Globus pallidus (tissue), 1 donor: Measurements from ENCODE around the gene SLC16A1.
"Not testable (repeated sequence)": the region's sequence is repeated elsewhere in the genome, so short reads cannot be mapped to it uniquely, and the experiment has no call there.

Experiments
- DNase-seq: peaks from one replicate; pipeline ENCODE4 v3.0.0-alpha.2; 2015; ENCODE audit warnings: low spot score

SLC16A1 gene, protein sequence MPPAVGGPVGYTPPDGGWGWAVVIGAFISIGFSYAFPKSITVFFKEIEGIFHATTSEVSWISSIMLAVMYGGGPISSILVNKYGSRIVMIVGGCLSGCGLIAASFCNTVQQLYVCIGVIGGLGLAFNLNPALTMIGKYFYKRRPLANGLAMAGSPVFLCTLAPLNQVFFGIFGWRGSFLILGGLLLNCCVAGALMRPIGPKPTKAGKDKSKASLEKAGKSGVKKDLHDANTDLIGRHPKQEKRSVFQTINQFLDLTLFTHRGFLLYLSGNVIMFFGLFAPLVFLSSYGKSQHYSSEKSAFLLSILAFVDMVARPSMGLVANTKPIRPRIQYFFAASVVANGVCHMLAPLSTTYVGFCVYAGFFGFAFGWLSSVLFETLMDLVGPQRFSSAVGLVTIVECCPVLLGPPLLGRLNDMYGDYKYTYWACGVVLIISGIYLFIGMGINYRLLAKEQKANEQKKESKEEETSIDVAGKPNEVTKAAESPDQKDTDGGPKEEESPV

DNA sequence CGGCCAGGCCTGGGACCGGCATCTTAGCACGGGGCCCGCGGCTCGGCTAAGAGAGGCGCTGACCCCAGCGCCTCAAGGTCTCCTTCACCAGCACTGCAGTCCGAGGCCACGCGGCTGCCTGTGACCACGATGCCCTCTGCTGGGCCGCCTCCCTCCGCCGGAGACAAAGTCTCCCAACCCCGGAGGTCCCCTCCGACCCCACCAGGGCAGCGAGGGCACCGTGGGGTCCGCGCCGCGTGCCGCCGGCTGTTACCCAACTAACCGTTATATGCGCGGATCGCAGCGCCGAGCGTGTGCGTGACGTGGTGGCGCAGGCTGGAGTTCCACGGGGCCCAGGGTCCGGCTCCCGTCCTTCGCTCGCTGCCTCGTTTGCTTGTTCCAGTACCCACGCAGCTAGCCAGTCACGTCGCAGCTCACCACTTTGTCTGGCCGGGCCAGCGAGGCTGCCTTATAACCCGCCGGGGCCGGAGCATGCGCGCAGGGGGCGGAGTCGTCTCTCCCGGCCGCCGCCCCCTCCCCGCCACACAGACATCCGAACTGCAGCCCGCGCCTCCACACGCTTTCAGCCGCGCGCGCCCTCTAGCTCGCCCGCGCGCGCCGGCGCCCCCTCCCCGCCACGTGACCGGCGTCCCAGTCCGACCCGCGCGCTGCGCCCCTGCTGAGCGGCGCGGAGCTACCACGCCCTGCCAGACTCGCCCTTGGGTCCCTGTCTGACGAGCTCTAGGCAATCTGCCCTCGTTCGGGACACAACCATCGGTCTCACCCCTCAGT lies at the start of gene SLC16A1:
SLC16A1 (minus strand) TSS at position 424 of the 771 bp plus-strand sequence. CDS start 26,888 bp downstream, outside the sequence.
- DNase-seq, result peak; percentile 96

DNA sequence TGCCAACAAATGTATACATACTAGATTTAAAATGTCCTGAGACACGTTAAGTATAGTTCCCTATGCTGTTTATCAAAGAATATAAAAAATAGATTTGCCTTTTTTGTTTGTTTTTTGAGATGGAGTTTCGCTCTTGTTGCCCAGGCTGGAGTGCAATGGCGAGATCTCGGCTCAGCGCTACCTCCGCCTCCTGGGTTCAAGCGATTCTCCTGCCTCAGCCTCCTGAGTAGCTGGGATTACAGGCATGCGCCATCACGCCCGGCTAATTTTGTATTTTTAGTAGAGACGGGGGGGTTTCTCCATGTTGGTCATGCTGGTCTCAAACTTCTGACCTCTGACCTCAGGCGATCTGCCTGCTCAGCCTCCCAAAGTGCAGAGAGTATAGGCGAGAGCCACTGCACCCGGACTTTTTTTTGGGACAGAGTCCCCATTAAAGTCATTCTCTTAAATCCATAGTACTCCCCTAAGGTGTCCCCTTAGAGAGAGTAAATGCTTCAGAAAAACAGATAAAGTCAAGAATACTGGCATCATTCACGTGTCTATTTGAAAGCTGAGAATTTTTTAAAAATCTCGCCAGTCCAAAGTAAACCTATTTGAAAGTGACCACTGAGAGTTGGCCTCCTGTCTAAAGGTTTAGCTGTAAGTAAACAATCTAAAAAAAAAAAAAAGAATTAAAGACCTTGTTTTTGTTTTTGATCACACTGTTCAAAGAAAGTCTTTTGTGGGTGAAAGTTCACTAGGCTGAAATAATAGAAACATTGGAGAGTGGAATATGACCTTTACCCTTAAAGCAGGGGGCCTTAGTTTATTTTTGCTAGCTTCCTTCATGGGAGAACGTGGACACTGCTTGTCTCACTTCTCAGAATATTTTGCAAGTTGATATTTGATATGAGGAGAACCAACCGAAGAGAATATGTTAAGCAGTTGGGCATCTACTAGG lies 48.0 kb upstream of the SLC16A1 start:
- DNase-seq, result no peak

DNA sequence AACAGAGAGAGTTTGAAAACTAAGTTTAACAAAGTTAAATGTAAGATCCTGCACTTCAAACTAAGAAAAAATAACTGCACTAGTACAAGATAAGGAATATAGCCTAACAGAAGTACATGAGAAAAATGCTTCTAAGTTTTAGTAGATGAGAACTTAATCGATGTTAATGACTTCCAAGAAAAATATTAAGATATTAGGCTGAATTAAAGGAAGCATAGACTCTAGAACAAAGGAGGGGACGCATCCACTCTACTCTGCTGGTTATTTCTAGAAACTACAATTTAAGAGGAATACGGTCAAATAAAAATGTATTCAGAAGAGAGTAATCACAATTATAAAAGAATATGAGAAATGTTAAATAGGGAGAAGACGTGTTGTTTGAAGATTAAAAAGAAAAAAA lies 46.3 kb upstream of the SLC16A1 start:
- no peak for DNase-seq

GRCh38 chr1:112998592-112999235 lies 42.7 kb upstream of the SLC16A1 start:
- peak; percentile 45 for DNase-seq

DNA sequence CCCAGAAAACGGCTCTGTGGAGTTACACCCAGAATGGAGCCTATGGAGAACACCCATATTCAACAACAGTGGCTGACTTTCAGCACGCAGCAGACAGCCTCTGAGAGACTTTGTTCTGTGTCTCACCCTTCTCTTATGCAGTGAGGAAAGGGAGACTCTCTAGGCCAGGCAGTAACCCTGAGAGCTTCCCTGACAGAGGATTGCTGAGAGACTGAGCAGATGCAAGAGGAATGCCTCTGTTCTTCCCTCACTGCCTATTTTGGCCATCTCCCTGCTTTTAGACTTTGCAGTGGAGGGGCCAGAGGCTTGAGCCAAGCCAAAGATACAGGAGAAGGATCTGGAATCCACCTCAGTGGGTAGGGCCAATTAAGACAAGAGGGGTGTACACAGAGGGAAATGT lies 41.8 kb upstream of the SLC16A1 start:
- DNase-seq, result no peak

GRCh38 chr1:112995890-112996289 lies 39.9 kb upstream of the SLC16A1 start:
- DNase-seq, result no peak

DNA sequence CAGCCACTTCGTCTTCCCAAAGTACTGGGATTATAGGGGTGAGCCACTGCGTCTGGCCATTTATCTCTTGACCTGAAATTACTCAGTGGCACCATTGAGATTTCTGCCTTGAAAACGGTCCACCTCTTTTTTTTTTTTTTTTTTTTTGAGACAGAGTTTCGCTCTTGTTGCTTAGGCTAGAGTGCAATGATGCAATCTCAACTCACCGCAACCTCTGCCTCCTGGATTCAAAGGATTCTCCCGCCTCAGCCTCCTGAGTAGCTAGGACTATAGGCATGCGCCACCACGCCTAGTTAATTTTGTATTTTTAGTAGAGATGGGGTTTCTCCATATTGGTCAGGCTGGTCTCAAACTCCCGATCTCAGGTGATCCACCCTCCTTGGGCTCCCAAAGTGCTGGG lies 39.0 kb upstream of the SLC16A1 start:
- not testable (repeated sequence) for DNase-seq

- no peak for DNase-seq
Measured at GRCh38 chr1:112992780-112993179, 36.8 kb upstream of the SLC16A1 start.

DNA sequence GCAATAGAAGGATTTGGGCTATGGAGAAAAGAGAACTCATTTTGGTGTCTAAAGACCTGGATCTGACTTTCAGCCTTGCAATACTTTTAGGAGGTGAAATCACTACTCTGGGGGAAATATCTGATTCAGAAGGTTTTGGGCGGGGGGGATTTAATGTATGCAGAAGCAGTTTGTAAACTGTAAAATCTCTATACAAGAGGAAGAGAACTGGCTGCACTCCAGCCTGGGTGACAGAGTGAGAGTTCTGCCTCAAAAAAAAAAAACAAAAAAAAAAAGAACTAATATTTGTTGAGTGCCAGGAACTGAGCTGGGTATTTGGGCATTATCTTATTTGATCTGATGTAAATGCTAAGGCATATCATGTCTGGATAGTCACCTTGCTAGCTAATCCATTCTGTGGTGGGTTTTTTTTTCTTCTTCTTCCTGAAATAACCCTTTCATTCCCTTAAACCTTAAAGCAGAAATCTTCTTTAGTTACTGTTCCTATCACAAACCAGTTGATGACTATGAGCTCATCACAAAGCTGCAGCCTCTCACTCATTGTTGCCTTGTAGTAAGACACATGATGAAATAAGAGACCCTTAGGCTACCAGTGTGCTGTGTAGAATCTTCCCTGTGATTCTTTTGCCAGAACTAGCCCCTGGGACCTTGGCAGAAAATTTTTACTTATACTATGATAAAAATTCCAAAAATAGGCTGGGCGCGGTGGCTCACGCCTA lies 35.6 kb upstream of the SLC16A1 start:
- no peak for DNase-seq

GRCh38 chr1:112990271-112990670 lies 34.3 kb upstream of the SLC16A1 start:
- DNase-seq, result no peak

- DNase-seq, result no peak
Measured at GRCh38 chr1:112988367-112988766, 32.4 kb upstream of the SLC16A1 start.

DNA sequence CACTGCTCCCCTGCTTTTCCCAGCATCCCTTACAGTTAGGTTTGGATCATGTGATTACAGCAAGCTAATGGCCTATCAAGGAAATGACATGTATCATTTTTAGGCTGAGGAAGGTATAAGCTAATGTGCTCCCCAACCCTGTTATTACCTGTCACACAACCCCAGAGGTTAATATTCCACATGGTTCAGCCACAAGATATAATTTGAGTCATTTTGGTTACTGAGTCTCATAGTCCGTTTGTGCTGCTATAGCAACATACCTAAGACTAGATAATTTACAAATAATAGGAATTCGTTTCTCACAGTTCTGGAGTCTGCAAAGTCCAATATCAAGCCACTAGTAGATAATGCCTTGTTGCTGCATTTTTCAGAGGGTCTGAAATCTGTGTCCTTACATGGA lies 29.1 kb upstream of the SLC16A1 start:
- DNase-seq, result no peak

- DNase-seq, result no peak
Measured at GRCh38 chr1:112983537-112984131, 27.6 kb upstream of the SLC16A1 start.

- DNase-seq, result peak; percentile 30
Measured at GRCh38 chr1:112982853-112983536, 27.0 kb upstream of the SLC16A1 start.

DNA sequence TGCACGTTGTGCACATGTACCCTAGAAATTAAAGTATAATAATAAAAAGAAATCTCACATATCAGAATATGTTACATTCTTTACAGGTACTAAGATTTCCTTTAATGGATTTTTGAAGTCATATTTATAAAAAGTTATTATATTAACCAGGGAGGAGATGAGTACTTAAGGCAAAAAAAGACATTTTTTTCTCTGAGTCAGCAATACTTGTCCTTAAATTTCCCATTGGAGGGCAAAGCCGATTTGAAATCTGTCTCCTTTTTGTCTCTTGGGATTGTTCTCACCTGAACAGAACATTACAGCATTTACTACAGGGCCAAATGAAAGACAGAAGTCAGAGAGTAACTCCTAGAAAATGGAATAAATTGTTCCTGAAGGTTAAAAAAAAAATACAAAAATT lies 26.3 kb upstream of the SLC16A1 start:
- DNase-seq, result no peak

GRCh38 chr1:112981834-112982233 lies 25.8 kb upstream of the SLC16A1 start:
- not testable (repeated sequence) for DNase-seq

DNA sequence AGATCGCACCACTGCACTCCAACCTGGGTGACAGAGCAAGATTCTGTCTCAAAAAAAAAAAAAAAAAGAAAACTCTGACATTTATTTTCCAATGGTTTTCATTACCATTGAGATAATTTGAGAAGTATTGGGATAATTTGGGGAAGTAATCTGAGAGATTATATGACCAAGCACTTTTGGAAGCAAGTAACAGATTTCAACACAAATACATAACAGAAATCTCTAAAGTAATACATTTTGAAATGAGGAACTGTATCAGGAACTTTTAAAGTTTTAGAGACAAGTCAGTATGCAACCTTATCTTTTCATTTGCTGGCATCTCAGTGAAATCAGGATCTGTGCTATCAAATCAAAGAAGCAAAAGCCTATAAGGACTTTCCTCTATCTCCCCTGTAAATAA lies 25.4 kb upstream of the SLC16A1 start:
- DNase-seq, result no peak

DNA sequence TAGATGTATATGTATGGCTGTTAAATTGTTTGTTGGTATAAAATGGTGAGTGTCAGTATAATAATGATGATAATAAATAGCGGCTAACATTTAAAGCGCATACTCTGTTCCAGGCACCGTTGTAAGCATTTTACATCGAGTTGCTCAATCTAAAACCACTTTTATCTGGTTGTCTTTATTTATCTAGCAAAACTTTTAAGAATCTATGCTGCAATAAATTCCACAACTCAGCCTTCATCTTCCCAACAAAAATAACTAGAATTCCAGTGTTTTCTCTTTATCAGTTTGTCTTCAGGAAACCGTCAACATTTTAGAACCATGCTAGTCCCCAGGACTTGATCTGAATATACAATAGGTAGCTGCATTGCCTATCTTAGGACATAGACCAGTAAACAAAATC lies 19.3 kb upstream of the SLC16A1 start:
- no peak for DNase-seq

DNA sequence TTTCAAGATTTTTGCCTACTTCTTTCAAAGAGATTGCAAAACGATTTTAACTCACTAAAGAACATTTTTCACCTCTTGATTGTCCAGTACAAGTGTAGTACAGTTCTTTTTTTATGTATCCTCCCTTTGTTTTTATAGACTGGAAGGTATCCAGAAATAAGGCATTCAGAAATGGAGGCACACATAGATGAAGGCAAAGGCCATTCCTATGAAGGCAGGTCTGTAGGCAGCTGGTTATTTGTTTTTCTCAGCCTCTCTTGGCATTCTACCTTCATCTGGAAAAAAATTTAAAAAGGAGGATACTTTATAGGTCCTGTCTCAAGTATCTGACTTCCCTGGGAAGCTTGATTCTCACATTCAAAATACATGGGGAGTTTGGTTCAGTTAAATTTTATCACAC lies 18.6 kb upstream of the SLC16A1 start:
- DNase-seq, result no peak

GRCh38 chr1:112973788-112974187 lies 17.8 kb upstream of the SLC16A1 start:
- DNase-seq, result no peak
